ENCODE results near the gene SENP3.

SENP3 gene

GRCh38 chr17:7538891-7539545 lies 22.7 kb upstream of the SENP3 start:
- no peaks in the 10 kb centered on the region for H3K36me3 ChIP-seq (ENCODE audit: control insufficient read depth, insufficient read depth, low read length)
- H3K27ac ChIP-seq (ENCODE audit: low read depth, low read length, severe bottlenecking), result no peak overlapping the region
- H3K4me3 ChIP-seq (ENCODE audit: extremely low read depth, insufficient read depth, low read length, poor library complexity, severe bottlenecking), result no peak overlapping the region
- no peaks in the 10 kb centered on the region for H3K4me1 ChIP-seq (ENCODE audit: control insufficient read depth, insufficient read depth, low read length, poor library complexity, severe bottlenecking)
- WGBS, 2 experiments (ENCODE audit: insufficient coverage in 2 of 2), result 85 to 88% methylated on average over 5 to 7 of the region's 11 CpGs
- H3K9me3 ChIP-seq (ENCODE audit: control insufficient read depth, low read length), result peaks cover 21% of the 10 kb centered on the region

GRCh38 chr17:7541074-7541621 lies 20.6 kb upstream of the SENP3 start:
- H3K27ac ChIP-seq (ENCODE audit: low read depth, low read length, severe bottlenecking), result no peak overlapping the region
- H3K4me3 ChIP-seq (ENCODE audit: extremely low read depth, insufficient read depth, low read length, poor library complexity, severe bottlenecking), result no peak overlapping the region
- 92 to 100% methylated on average over 1 to 9 of the region's 9 CpGs for WGBS, 2 experiments (ENCODE audit: insufficient coverage in 2 of 2)

GRCh38 chr17:7544911-7545310 lies 16.8 kb upstream of the SENP3 start:
- Histone ChIP-seq H3K9me3 (ENCODE audit: control insufficient read depth, low read length) (no peaks in the 10 kb centered on the region), H3K4me1 (ENCODE audit: control insufficient read depth, insufficient read depth, low read length, poor library complexity, severe bottlenecking) (no peaks in the 10 kb centered on the region), H3K4me3 (ENCODE audit: extremely low read depth, insufficient read depth, low read length, poor library complexity, severe bottlenecking) (no peak overlapping the region), H3K27ac (ENCODE audit: low read depth, low read length, severe bottlenecking) (no peak overlapping the region), H3K36me3 (ENCODE audit: control insufficient read depth, insufficient read depth, low read length) (no peaks in the 10 kb centered on the region)
- 72 to 100% methylated on average over 4 to 6 of the region's 6 CpGs for WGBS, 2 experiments (ENCODE audit: insufficient coverage in 2 of 2)

More at GRCh38 chr17:7541074-7541621, 20.6 kb upstream of the SENP3 start:
- H3K4me1 ChIP-seq (ENCODE audit: control insufficient read depth, insufficient read depth, low read length, poor library complexity, severe bottlenecking), result no peaks in the 10 kb centered on the region
- no peaks in the 10 kb centered on the region for H3K36me3 ChIP-seq (ENCODE audit: control insufficient read depth, insufficient read depth, low read length)
- peaks cover 21% of the 10 kb centered on the region for H3K9me3 ChIP-seq (ENCODE audit: control insufficient read depth, low read length)

GRCh38 chr17:7548585-7549400 lies 12.9 kb upstream of the SENP3 start, which contains the start of gene TNFSF12:
TNFSF12 (plus strand) TSS chr17:7549058; CDS start chr17:7549154, 96 bp downstream.
- Histone ChIP-seq H3K27ac (ENCODE audit: low read depth, low read length, severe bottlenecking) (no peak within 1 kb of the TSS), H3K9me3 (ENCODE audit: control insufficient read depth, low read length) (no peaks in the 10 kb centered on the region)

GRCh38 chr17:7549401-7550055 lies 12.2 kb upstream of the SENP3 start:
- Histone ChIP-seq H3K9me3 (ENCODE audit: control insufficient read depth, low read length) (no peaks in the 10 kb centered on the region), H3K4me3 (ENCODE audit: extremely low read depth, insufficient read depth, low read length, poor library complexity, severe bottlenecking) (peak overlapping the region; percentile 48), H3K4me1 (ENCODE audit: control insufficient read depth, insufficient read depth, low read length, poor library complexity, severe bottlenecking) (no peaks in the 10 kb centered on the region), H3K36me3 (ENCODE audit: control insufficient read depth, insufficient read depth, low read length) (no peaks in the 10 kb centered on the region), H3K27ac (ENCODE audit: low read depth, low read length, severe bottlenecking) (no peak overlapping the region)
- 83 to 84% methylated on average over 18 to 20 of the region's 20 CpGs for WGBS, 2 experiments (ENCODE audit: insufficient coverage in 2 of 2)

More at GRCh38 chr17:7548585-7549400, 12.9 kb upstream of the SENP3 start, which contains the start of gene TNFSF12:
- Histone ChIP-seq H3K36me3 (ENCODE audit: control insufficient read depth, insufficient read depth, low read length) (no peaks in the 10 kb centered on the region), H3K4me3 (ENCODE audit: extremely low read depth, insufficient read depth, low read length, poor library complexity, severe bottlenecking) (peak within 1 kb of the TSS; percentile 48), H3K4me1 (ENCODE audit: control insufficient read depth, insufficient read depth, low read length, poor library complexity, severe bottlenecking) (no peaks in the 10 kb centered on the region)
- 10 to 12% methylated on average over 21 to 36 of the region's 65 CpGs for WGBS, 2 experiments (ENCODE audit: insufficient coverage in 2 of 2)

GRCh38 chr17:7550344-7550743 lies 11.4 kb upstream of the SENP3 start:
- 90 to 97% methylated on average over 5 to 6 of the region's 6 CpGs for WGBS, 2 experiments (ENCODE audit: insufficient coverage in 2 of 2)
- Histone ChIP-seq H3K9me3 (ENCODE audit: control insufficient read depth, low read length) (no peaks in the 10 kb centered on the region), H3K27ac (ENCODE audit: low read depth, low read length, severe bottlenecking) (no peak overlapping the region), H3K4me3 (ENCODE audit: extremely low read depth, insufficient read depth, low read length, poor library complexity, severe bottlenecking) (no peak overlapping the region), H3K36me3 (ENCODE audit: control insufficient read depth, insufficient read depth, low read length) (no peaks in the 10 kb centered on the region), H3K4me1 (ENCODE audit: control insufficient read depth, insufficient read depth, low read length, poor library complexity, severe bottlenecking) (no peaks in the 10 kb centered on the region)

GRCh38 chr17:7551396-7551795 lies 10.3 kb upstream of the SENP3 start:
- Histone ChIP-seq H3K4me1 (ENCODE audit: control insufficient read depth, insufficient read depth, low read length, poor library complexity, severe bottlenecking) (no peaks in the 10 kb centered on the region), H3K9me3 (ENCODE audit: control insufficient read depth, low read length) (no peaks in the 10 kb centered on the region), H3K4me3 (ENCODE audit: extremely low read depth, insufficient read depth, low read length, poor library complexity, severe bottlenecking) (no peak overlapping the region), H3K27ac (ENCODE audit: low read depth, low read length, severe bottlenecking) (no peak overlapping the region), H3K36me3 (ENCODE audit: control insufficient read depth, insufficient read depth, low read length) (no peaks in the 10 kb centered on the region)
- WGBS, 2 experiments (ENCODE audit: insufficient coverage in 2 of 2), result 87 to 90% methylated on average over 1 to 3 of the region's 4 CpGs

GRCh38 chr17:7552621-7553051 lies 9.1 kb upstream of the SENP3 start:
- H3K36me3 ChIP-seq (ENCODE audit: control insufficient read depth, insufficient read depth, low read length), result no peaks in the 10 kb centered on the region
- H3K4me3 ChIP-seq (ENCODE audit: extremely low read depth, insufficient read depth, low read length, poor library complexity, severe bottlenecking), result no peak overlapping the region
- H3K4me1 ChIP-seq (ENCODE audit: control insufficient read depth, insufficient read depth, low read length, poor library complexity, severe bottlenecking), result peaks cover 4% of the 10 kb centered on the region
- no peaks in the 10 kb centered on the region for H3K9me3 ChIP-seq (ENCODE audit: control insufficient read depth, low read length)
- H3K27ac ChIP-seq (ENCODE audit: low read depth, low read length, severe bottlenecking), result no peak overlapping the region
- WGBS, 2 experiments (ENCODE audit: insufficient coverage in 2 of 2), result 88 to 91% methylated on average over 6 of the region's 6 CpGs

- H3K9me3 ChIP-seq (ENCODE audit: control insufficient read depth, low read length), result no peaks in the 10 kb centered on the region
- no peaks in the 10 kb centered on the region for H3K36me3 ChIP-seq (ENCODE audit: control insufficient read depth, insufficient read depth, low read length)
- H3K4me3 ChIP-seq (ENCODE audit: extremely low read depth, insufficient read depth, low read length, poor library complexity, severe bottlenecking), result no peak overlapping the region
- peaks cover 9% of the 10 kb centered on the region for H3K4me1 ChIP-seq (ENCODE audit: control insufficient read depth, insufficient read depth, low read length, poor library complexity, severe bottlenecking)
- 80% methylated on average over 1 of the region's 1 CpG; no CpG with 5 or more reads in 1 of the 2 experiments for WGBS, 2 experiments (ENCODE audit: insufficient coverage in 2 of 2)
- H3K27ac ChIP-seq (ENCODE audit: low read depth, low read length, severe bottlenecking), result no peak overlapping the region
Measured at GRCh38 chr17:7553356-7553755, 8.4 kb upstream of the SENP3 start.

GRCh38 chr17:7555320-7555948 lies 6.3 kb upstream of the SENP3 start:
- no peaks in the 10 kb centered on the region for H3K36me3 ChIP-seq (ENCODE audit: control insufficient read depth, insufficient read depth, low read length)
- H3K4me3 ChIP-seq (ENCODE audit: extremely low read depth, insufficient read depth, low read length, poor library complexity, severe bottlenecking), result no peak overlapping the region
- 58 to 68% methylated on average over 10 of the region's 10 CpGs for WGBS, 2 experiments (ENCODE audit: insufficient coverage in 2 of 2)

More at GRCh38 chr17:7555320-7555948, 6.3 kb upstream of the SENP3 start:
- Histone ChIP-seq H3K27ac (ENCODE audit: low read depth, low read length, severe bottlenecking) (no peak overlapping the region), H3K4me1 (ENCODE audit: control insufficient read depth, insufficient read depth, low read length, poor library complexity, severe bottlenecking) (peaks cover 10% of the 10 kb centered on the region), H3K9me3 (ENCODE audit: control insufficient read depth, low read length) (no peaks in the 10 kb centered on the region)
